SW 1271 (cell line): Measurements from ENCODE around the gene MAP3K13.
A peak's percentile ranks its signal among the peaks of the same experiment; 100 is the strongest.
"Not testable (repeated sequence)": the region's sequence is repeated elsewhere in the genome, so short reads cannot be mapped to it uniquely, and the experiment has no call there.

Source experiments
- DNase-seq, 2 experiments: peaks; one replicate each; lab custom pipeline; 2025; lab: John Stamatoyannopoulos, UW

MAP3K13 gene

GRCh38 chr3:185448107-185448506, 85.2 kb downstream of the MAP3K13 start:
- DNase-seq, result no peak

- not testable (repeated sequence) for DNase-seq
Observed at GRCh38 chr3:185451432-185451831, 88.5 kb downstream of the MAP3K13 start.

- DNase-seq, result no peak
Observed at GRCh38 chr3:185457376-185457775, 94.4 kb downstream of the MAP3K13 start.

- no peak for DNase-seq
Observed at GRCh38 chr3:185460309-185460708, 97.4 kb downstream of the MAP3K13 start.

- DNase-seq, result peak in 1 of 2 experiments; percentile 21
Observed at GRCh38 chr3:185460719-185461350, 97.9 kb downstream of the MAP3K13 start.

GRCh38 chr3:185465471-185465870, 102.5 kb downstream of the MAP3K13 start:
- DNase-seq, result no peak

GRCh38 chr3:185466123-185466522, 103.2 kb downstream of the MAP3K13 start:
- DNase-seq, result not testable (repeated sequence)

- DNase-seq, result no peak
Observed at GRCh38 chr3:185469542-185469941, 106.6 kb downstream of the MAP3K13 start.

- DNase-seq, result no peak
Observed at GRCh38 chr3:185470323-185470722, 107.4 kb downstream of the MAP3K13 start.

GRCh38 chr3:185473290-185473815, 110.4 kb downstream of the MAP3K13 start:
- no peak for DNase-seq

- not testable (repeated sequence) for DNase-seq
Observed at GRCh38 chr3:185474922-185475321, 112.0 kb downstream of the MAP3K13 start.

- DNase-seq, result no peak
Observed at GRCh38 chr3:185477316-185477715, 114.4 kb downstream of the MAP3K13 start.

- no peak for DNase-seq
Observed at GRCh38 chr3:185479373-185479945, 116.5 kb downstream of the MAP3K13 start.

- DNase-seq, result no peak
Observed at GRCh38 chr3:185484296-185484695, 121.4 kb downstream of the MAP3K13 start.

- no peak for DNase-seq
Observed at GRCh38 chr3:185486394-185486793, 123.5 kb downstream of the MAP3K13 start.

- no peak for DNase-seq
Observed at GRCh38 chr3:185488465-185488864, 125.5 kb downstream of the MAP3K13 start.

GRCh38 chr3:185489462-185489861, 126.5 kb downstream of the MAP3K13 start:
- DNase-seq, result no peak

- no peak for DNase-seq
Observed at GRCh38 chr3:185490241-185490640, 127.3 kb downstream of the MAP3K13 start.

GRCh38 chr3:185498503-185499396, 135.8 kb downstream of the MAP3K13 start, which contains the start of gene TMEM41A:
TSS of gene TMEM41A (minus strand) at chr3:185499035. CDS start at chr3:185498961, 74 bp downstream.
- peak; percentile 54 to 89 for DNase-seq

GRCh38 chr3:185502987-185503386, 140.1 kb downstream of the MAP3K13 start:
- no peak for DNase-seq

- DNase-seq, result no peak
Observed at GRCh38 chr3:185503521-185503920, 140.6 kb downstream of the MAP3K13 start.

- DNase-seq, result no peak
Observed at GRCh38 chr3:185504636-185505035, 141.7 kb downstream of the MAP3K13 start.
